Neural crest cell (in vitro differentiated cells): ENCODE results near the gene TPRG1. TPM values are rescaled to one million over a fixed set of nuclear protein-coding genes. Genes with fewer than 3 reads are reported as not detected.

Experiments
- DNase-seq: peaks from one replicate; pipeline ENCODE4 v3.0.0; 2021; ENCODE audit warnings: low read depth, mixed read lengths, low spot score
- H3K27ac Mint-ChIP-seq: one replicate; pipeline ENCODE4 v1.8.0; 2021; ENCODE audit warnings: mild to moderate bottlenecking, mixed read lengths; ENCODE audit not compliant: unreplicated experiment
- H3K27me3 Mint-ChIP-seq: 2 replicates; pipeline ENCODE4 v1.8.0; 2021; ENCODE audit warnings: low read depth, mild to moderate bottlenecking, mixed read lengths
- H3K36me3 Mint-ChIP-seq: 2 replicates; pipeline ENCODE4 v1.8.0; 2021; ENCODE audit warnings: low read depth, mild to moderate bottlenecking, mixed read lengths
- H3K4me1 Mint-ChIP-seq: 2 replicates; pipeline ENCODE4 v1.8.0; 2021; ENCODE audit warnings: mixed read lengths
- H3K4me3 Mint-ChIP-seq: one replicate; pipeline ENCODE4 v1.8.0; 2021; ENCODE audit warnings: mild to moderate bottlenecking, mixed read lengths
- H3K9me3 Mint-ChIP-seq: 2 replicates; pipeline ENCODE4 v1.8.0; 2021; ENCODE audit warnings: mixed read lengths
- total RNA-seq: library from RNA; stranded (reverse); gene quantifications from 2 replicates; pipeline ENCODE4 v1.2.1, GENCODE V29; 2021
- TF ChIP-seq, protein P1 (sequence below): fragments of 200-600 bp; sonication (generic); conservative IDR thresholded peaks from 2 replicates; pipeline ENCODE4 v1.5.0; 2021; ENCODE audit warnings: antibody characterized with exemption, mild to moderate bottlenecking

Gene TPRG1
- total RNA-seq, 1 donor from 2014 or later = 0.91 TPM

DNA sequence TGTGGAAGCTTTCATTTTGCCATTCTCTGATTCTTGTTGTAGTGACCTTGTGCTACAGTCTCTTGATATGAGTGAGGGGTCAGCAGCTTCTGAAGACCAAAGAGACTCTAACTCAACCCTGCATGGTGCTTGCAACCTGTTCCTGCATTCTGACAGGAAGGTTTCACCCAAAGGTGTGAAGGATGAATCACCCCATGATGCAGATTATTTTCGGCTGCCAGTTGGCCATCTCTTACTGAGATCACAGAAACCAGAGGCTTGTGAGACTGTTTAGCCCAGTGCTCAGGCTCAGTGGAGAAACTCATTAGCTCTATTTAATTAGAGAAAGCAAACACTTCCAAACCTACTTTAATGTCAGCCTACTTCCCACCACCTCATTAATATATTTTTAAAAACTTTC lies 29.2 kb upstream of the TPRG1 start:
- H3K27ac Mint-ChIP-seq = no peak overlapping the region
- peaks cover 2% of the 10 kb centered on the region for H3K27me3 Mint-ChIP-seq
- H3K9me3 Mint-ChIP-seq = no peaks in the 10 kb centered on the region
- H3K4me1 Mint-ChIP-seq = peaks cover 2% of the 10 kb centered on the region
- no peak overlapping the region for H3K4me3 Mint-ChIP-seq
- DNase-seq = no peak
- no peaks in the 10 kb centered on the region for H3K36me3 Mint-ChIP-seq
- TF ChIP-seq, protein P1, sequence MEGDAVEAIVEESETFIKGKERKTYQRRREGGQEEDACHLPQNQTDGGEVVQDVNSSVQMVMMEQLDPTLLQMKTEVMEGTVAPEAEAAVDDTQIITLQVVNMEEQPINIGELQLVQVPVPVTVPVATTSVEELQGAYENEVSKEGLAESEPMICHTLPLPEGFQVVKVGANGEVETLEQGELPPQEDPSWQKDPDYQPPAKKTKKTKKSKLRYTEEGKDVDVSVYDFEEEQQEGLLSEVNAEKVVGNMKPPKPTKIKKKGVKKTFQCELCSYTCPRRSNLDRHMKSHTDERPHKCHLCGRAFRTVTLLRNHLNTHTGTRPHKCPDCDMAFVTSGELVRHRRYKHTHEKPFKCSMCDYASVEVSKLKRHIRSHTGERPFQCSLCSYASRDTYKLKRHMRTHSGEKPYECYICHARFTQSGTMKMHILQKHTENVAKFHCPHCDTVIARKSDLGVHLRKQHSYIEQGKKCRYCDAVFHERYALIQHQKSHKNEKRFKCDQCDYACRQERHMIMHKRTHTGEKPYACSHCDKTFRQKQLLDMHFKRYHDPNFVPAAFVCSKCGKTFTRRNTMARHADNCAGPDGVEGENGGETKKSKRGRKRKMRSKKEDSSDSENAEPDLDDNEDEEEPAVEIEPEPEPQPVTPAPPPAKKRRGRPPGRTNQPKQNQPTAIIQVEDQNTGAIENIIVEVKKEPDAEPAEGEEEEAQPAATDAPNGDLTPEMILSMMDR = no peak

DNA sequence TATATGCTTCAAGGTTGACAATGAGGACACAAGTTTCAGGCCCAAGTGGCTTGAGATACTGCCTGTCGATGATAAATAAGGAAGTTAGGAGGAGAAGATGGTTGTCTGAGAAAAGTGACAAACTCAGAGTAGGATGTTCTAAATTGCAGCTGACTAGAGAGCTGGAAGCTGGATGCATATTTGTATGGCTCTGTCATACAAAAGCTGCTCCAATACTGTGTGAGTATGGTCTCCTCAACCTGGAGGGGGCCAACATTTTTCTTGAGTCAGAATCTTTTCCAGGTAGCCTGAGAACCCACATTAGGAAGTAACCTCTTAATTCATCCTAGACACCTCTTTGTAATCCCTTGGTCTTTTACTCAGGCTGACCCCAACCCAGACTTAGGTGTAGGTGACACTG lies 28.4 kb upstream of the TPRG1 start:
- Mint-ChIP-seq H3K4me1 (peaks cover 10% of the 10 kb centered on the region), H3K27ac (no peak overlapping the region), H3K36me3 (no peaks in the 10 kb centered on the region), H3K9me3 (no peaks in the 10 kb centered on the region), H3K27me3 (peaks cover 2% of the 10 kb centered on the region), H3K4me3 (no peak overlapping the region)
- DNase-seq = no peak
- TF ChIP-seq, protein P1 = no peak

DNA sequence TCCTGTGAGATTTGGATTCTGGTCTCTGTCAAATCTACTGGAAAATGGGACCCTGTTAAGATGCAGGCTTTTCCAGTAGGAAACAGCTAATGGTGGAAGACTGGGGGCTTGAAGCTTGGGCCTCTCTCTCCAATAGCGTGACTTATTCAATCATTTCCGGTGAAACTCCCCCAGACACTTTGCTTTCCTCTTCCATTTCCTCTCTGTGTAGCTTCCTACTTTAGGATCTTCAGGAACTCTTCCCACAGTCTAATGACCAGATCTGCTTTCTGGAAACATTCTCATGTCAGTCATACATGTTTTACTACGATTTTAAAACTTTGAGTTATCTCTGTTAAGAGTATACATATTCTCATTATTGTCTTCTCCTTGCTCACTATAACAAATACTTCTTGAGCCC lies 28.0 kb upstream of the TPRG1 start:
- DNase-seq = no peak
- Mint-ChIP-seq H3K9me3 (no peaks in the 10 kb centered on the region), H3K27me3 (peaks cover 2% of the 10 kb centered on the region), H3K36me3 (no peaks in the 10 kb centered on the region), H3K4me1 (peaks cover 10% of the 10 kb centered on the region), H3K27ac (no peak overlapping the region), H3K4me3 (no peak overlapping the region)
- TF ChIP-seq, protein P1 = no peak

DNA sequence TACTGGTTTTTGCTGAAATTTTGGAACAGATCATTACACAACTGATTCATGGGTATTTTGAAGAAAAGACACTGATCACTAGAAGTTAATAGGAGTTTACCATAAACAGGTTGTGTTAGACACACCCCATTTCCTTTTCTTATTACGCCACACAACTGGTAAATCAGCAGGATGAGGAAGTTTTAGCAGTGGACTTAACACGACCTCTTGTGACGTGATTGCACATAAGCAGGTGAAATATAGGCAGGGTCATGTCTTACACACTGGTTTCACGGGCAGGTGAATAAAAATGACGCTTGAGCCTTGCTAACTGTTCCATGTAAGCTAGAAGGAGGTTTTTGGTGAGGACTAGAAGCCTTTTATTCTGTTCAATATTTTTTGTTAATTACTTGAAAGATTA lies 27.1 kb upstream of the TPRG1 start:
- Mint-ChIP-seq H3K36me3 (no peaks in the 10 kb centered on the region), H3K27me3 (peaks cover 2% of the 10 kb centered on the region), H3K4me1 (peaks cover 10% of the 10 kb centered on the region), H3K4me3 (no peak overlapping the region), H3K27ac (no peak overlapping the region), H3K9me3 (no peaks in the 10 kb centered on the region)
- TF ChIP-seq, protein P1 = no peak
- no peak for DNase-seq

DNA sequence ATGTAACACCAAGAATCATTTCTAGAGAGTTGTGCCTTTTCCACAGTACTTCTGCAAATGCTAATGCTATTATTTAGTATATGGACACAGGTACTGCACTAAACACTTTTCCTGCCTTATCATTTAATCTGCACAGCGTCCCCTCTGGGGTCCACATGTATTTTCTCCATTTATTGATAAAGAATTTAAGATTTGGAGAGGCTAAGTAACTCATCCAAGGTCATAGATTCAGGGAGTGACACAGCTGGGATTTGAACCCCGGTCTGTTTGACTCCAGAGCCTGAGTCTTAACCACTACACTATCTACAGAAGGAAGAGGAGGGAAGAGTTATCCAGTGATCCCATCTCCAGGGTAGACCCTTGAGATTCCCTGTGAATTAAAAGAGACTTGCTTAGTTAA lies 24.9 kb upstream of the TPRG1 start:
- DNase-seq = no peak
- H3K4me1 Mint-ChIP-seq = peaks cover 10% of the 10 kb centered on the region
- TF ChIP-seq, protein P1 = no peak
- no peak overlapping the region for H3K4me3 Mint-ChIP-seq
- no peaks in the 10 kb centered on the region for H3K27me3 Mint-ChIP-seq
- no peaks in the 10 kb centered on the region for H3K9me3 Mint-ChIP-seq
- no peaks in the 10 kb centered on the region for H3K36me3 Mint-ChIP-seq
- no peak overlapping the region for H3K27ac Mint-ChIP-seq

DNA sequence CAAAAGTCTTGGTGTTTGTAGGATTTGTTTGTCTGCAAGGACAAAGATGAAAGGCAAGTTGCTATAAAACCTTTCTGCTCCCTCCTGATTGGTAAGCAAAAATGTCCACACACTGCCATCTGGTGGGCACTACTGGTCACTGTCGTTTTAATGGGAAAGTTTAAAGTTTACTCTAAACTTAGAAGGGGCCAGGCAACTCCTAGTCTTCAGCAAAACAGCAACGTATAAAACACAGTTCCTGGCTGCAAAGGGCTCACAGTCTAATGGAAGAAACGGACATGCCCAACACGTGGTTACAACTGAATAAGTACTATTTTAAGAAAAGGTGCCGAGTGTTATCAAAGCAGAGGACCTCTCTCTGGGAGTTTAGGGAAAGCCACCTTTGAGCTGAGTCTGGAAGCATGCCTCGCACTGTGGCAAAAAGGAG lies 23.7 kb upstream of the TPRG1 start:
- no peak overlapping the region for H3K27ac Mint-ChIP-seq
- H3K4me1 Mint-ChIP-seq = peaks cover 10% of the 10 kb centered on the region
- H3K4me3 Mint-ChIP-seq = no peak overlapping the region
- H3K36me3 Mint-ChIP-seq = no peaks in the 10 kb centered on the region
- DNase-seq = peak; percentile 64
- no peaks in the 10 kb centered on the region for H3K9me3 Mint-ChIP-seq
- TF ChIP-seq, protein P1 = peak; percentile 85
- no peaks in the 10 kb centered on the region for H3K27me3 Mint-ChIP-seq
